ENCODE results near the gene MT1E.

DNA sequence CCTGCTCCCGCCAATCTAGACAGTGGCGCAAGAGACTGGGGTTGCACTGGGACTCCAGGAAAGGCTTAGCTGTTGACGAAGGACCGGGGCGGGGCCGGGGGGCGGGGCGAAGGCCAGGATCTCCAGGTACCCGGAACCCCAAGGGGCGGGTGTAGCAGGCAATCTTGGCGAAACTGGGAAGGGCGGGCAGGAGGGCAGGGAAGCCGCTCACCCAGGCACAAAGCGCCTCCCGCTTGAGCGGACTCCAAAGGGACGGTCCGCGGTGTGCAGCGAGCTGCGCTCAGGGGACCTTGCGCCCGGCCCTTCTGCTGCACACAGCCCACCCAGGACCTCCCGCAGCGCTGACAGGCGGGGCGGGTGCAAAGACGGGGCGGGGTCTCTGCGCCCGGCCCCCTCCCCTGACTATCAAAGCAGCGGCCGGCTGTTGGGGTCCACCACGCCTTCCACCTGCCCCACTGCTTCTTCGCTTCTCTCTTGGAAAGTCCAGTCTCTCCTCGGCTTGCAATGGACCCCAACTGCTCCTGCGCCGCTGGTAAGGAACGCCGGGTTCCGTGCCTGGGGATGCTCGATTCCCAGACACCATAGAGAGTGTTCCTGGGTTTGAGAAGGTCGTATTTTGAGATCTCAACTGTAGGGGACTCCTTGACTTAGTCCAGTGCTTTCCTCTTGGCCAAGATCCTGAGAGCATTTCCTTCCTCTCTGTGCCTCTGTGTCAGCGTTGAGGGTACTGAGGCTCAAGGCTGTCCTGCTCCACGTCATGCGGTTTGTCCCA, 32.2 kb downstream of the MT1E start, which contains the start of gene MT1F:
- TF ChIP-seq, protein P1, sequence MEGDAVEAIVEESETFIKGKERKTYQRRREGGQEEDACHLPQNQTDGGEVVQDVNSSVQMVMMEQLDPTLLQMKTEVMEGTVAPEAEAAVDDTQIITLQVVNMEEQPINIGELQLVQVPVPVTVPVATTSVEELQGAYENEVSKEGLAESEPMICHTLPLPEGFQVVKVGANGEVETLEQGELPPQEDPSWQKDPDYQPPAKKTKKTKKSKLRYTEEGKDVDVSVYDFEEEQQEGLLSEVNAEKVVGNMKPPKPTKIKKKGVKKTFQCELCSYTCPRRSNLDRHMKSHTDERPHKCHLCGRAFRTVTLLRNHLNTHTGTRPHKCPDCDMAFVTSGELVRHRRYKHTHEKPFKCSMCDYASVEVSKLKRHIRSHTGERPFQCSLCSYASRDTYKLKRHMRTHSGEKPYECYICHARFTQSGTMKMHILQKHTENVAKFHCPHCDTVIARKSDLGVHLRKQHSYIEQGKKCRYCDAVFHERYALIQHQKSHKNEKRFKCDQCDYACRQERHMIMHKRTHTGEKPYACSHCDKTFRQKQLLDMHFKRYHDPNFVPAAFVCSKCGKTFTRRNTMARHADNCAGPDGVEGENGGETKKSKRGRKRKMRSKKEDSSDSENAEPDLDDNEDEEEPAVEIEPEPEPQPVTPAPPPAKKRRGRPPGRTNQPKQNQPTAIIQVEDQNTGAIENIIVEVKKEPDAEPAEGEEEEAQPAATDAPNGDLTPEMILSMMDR (IDR thresholded peaks at IDR 0.05; ENCODE audit: low read depth, low read length, poor library complexity, severe bottlenecking) = no peak
- no peak for TF ChIP-seq EZH2phosphoT487 (IDR thresholded peaks at IDR 0.05; ENCODE audit: borderline replicate concordance, low read length)

Measured in DOHH2 (cell line).